HG02973 (cell line): Measurements from ENCODE around the gene SERINC5.
"Not testable (repeated sequence)": the region's sequence is repeated elsewhere in the genome, so short reads cannot be mapped to it uniquely, and the experiment has no call there.

Experiments
- ATAC-seq: cut with Tn5 transposase; IDR thresholded peaks from one replicate; pipeline ENCODE4 v1.9.1; 2021; ENCODE audit warnings: moderate library complexity; ENCODE audit not compliant: unreplicated experiment

Gene SERINC5

DNA sequence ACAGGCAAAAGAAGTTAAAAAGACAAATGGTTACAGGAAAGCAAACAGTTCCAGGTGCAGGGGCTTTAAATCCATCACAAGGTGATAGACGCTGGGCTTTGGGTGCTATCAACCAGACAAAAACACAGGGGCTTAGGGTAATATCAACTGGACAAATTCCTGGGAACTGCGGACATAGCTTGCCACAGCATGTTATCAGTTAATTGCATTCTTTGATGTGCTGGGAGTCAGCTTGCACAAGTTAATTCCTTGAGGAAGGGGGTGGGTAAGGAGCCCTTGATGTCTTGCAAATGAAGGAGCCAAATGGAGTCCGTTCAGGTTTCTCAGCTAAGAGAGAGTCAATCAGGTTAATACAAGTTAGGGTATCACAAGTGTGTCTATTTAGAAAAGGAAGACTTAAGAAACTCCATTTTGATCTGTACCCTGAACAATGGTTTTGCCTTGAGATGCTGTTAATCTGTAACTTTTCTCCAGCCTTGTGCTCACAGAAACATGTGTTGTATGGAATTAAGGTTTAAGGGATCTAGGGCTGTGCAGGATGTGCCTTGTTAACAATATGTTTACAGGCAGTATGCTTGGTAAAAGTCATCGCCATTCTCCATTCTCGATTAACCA is 144.4 kb downstream of the SERINC5 start:
- ATAC-seq, result not testable (repeated sequence)

DNA sequence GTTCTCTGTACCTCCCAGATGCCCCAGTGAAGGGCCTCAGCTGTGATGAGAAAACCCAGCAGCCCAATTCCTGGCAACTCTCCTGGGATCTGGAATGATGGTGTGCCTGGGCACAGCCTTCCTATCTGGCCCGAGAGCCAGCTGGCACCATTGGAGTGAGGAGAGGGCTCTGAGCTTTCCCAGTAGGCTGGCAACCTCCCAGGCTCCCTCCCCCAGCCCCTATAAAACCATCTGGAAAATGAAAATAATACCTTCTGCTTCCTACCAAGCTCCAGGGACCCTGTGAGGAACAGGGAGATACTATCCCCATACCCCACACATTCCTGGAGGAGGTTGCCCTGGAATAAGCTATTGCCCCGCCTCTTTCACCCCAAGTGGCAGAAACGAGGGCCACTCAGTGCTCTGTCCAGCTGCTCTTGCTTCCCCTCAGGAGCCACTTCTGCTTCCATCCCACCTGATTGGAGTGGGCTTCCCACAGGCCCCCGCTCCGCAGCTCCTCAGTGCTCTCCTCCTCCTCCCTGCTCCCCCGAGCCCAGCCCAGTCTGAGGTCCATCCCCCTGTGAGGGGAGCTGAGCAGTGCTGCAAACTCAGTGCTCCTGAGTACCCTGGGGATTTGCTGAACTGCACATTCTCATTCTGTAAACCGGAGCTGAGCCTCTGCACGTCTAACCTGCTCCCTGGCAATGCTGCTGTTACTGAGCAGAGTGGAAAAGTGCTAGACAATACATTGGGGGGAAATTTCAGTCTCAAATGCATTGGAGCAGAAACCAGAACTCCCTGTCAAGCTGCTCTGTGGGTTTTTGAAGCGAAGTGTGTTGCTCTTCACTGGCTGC is 146.0 kb downstream of the SERINC5 start:
- no peak for ATAC-seq

DNA sequence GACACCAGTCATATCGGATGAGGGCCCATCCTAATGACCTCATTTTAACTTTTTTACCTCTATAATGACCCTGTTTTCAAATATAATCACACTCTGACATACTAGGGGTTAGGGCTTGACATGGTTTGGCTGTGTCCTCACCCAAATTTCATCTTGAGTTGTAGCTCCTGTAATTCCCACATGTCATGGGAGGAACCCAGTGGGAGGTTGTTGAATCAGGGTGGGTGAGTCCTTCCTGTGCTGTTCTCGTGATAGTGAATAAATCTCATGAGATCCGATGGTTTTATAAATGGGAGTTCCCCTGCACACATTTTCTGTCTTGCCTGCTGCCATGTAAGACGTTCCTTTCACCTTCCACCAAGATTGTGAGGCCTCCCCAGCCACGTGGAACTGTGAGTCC is 148.9 kb downstream of the SERINC5 start:
- no peak for ATAC-seq

- ATAC-seq, result no peak
These were observed 150.0 kb downstream of the SERINC5 start for GRCh38 chr5:80105698-80106439.

- no peak for ATAC-seq
These were observed 152.5 kb downstream of the SERINC5 start for GRCh38 chr5:80103371-80103770.

DNA sequence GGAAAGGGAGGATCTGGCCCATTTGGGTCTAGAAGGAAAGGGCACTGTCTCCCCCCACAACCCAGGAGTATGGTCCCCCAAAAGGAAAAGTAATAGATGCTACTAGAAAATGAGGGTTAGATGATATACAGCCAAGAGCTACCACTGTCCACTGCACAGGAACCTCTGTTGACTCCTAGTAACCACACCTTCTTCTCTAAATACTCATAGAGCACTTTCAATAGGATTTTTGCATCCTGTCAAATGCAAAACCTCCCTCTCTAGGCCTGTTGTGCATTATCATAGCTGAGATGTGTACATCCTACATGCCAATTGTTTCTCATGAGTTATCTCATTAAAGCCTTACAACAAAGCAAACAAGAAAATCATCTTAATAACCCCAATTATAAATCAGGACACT is 153.9 kb downstream of the SERINC5 start:
- no peak for ATAC-seq

GRCh38 chr5:80097451-80097850 is 158.4 kb downstream of the SERINC5 start:
- no peak for ATAC-seq

DNA sequence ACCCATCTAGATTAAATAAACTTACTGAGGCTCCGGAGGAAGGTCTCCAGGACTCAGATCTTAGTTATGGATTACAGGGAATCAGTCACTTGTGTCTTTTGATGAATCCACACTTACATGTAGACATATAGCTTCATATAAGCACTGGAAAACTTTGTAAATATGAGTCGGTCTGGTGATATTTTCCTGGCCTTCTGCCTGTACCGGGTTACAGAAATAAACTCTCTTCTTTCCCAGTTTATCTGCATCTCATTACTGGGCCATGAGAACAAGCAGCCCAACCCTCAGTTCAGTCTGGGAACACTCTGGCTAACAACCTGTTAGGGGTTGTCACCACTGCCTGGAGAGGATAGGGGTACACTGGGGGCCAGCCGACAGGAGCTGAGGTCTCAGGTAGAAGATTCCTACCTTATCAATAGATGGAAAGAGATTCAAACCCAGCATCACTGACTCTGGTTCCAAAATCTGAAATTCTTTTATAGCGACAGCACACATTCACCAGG is 161.6 kb downstream of the SERINC5 start:
- ATAC-seq, result no peak

DNA sequence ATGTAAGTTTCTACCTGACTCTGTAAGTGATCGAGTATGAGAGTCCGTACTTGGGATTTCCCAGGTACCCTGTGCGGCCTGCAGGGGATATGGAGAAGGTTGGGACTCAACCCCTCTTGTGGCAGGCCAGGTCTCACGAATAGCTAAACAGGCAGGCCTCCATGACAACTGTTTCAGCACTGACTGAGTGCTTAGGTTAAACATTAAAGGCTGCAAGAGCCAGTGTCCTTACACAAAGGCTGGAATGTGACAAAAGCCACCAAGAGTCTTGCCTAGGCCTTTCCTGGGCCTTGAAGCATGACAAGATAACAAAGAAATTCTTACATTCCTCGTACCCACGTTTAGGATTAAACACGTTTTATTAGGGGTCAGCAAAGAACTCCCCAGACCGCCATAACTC is 162.1 kb downstream of the SERINC5 start:
- ATAC-seq, result no peak

DNA sequence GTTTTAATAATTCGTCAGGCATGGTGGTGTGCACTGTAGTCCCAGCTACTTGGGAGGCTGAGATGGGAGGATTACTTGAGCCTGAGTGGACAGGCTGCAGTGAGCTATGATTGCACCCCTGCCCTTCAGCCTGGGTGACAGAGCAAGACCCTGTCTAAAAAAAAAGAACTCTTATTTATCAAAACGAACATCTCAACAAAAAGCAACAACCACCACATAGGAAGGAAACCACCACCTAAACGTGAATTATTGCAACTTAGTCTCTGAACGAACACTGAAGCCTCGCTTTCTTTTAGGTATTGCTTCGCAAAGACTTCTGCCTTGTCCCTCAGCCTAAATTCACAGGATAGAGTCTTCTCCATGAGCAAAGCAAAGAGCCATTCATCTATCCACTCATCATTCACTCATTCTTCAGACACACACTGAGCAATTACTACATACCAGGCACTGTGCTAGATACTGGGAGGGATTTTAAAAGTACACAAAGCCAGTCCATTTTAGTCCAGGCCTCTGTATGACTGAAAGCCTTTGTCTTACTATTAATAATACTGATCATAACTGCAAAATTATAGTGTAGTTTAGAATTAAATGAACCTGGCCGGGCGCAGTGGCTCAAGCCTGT is 163.3 kb downstream of the SERINC5 start:
- ATAC-seq, result no peak

- not testable (repeated sequence) for ATAC-seq
These were observed 164.1 kb downstream of the SERINC5 start for GRCh38 chr5:80091792-80092192.

DNA sequence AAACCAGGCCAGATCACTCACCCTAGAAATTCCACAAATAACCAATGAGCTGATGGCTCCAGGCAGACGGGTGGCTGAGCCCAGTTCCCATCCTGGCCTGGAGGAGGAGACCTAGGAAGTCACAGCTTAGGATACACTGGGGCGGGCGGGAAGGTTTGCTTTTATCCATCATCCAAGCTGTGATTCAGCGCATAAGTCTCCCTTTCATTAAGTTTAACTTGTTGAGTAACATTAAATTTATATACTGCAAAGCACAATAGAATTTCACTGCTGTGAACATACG is 165.0 kb downstream of the SERINC5 start:
- ATAC-seq, result no peak

- ATAC-seq, result no peak
These were observed 172.6 kb downstream of the SERINC5 start for GRCh38 chr5:80083101-80083890.

GRCh38 chr5:80082731-80083100 is 173.1 kb downstream of the SERINC5 start:
- no peak for ATAC-seq

DNA sequence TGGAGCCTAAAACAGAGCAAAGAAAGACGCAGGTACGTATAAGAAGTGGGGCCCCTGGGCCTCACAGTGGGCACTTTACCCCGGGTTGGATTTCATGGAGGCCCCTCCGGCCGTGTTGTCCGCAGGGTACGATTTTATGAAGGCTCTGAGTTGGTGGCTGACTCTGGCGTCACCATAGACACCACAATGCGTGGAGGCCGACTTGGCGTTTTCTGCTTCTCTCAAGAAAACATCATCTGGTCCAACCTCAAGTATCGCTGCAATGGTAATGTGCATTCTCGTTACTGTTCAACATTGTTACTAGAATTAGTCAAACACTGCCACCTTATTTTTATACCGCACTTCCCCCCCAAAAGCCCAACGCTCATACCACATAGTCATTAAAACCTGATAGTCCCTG is 173.6 kb downstream of the SERINC5 start:
- ATAC-seq, result no peak

DNA sequence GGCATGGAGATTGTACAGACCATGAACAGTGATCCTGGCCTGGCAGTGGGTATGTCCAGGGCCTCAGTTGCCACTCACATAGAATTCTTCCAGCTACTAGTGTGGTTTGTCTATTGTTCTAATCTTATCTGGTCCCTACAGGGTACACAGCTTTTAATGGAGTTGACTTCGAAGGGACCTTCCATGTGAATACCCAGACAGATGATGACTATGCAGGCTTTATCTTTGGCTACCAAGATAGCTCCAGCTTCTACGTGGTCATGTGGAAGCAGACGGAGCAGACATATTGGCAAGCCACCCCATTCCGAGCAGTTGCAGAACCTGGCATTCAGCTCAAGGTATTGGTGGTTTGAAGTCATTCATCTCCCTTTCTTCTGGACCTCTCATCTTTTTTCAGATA is 176.9 kb downstream of the SERINC5 start:
- no peak for ATAC-seq

DNA sequence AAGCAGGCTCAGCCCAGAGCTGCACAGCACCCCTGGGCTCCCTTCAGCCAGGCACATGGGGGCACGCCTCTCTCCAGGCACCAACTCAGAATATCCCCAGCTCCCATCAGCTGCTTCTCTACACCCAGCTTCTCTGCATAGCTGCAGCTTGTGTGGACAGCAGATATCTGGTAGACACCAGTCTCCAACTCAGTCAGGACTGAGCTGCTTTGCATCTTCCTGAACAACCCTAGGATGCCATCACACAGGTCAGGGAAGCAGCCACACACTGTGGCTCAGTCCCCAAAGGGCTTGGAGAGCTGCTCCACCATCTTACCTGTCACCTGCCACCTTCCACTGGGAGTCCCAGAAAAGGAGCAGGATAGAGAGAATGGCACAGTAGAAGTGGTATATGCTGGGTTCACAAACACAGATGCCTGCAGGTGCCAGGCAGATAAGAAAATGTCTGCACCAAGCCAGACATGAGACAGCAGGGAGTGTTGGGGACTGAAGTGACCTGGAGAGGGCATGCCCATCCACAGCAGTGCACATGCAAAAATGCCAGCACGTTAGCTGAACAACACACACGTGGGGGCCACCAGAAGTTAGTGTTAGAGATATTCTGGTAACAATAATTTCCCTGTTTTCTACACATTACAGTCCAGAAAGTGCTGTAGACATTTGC is 178.7 kb downstream of the SERINC5 start:
- ATAC-seq, result no peak

DNA sequence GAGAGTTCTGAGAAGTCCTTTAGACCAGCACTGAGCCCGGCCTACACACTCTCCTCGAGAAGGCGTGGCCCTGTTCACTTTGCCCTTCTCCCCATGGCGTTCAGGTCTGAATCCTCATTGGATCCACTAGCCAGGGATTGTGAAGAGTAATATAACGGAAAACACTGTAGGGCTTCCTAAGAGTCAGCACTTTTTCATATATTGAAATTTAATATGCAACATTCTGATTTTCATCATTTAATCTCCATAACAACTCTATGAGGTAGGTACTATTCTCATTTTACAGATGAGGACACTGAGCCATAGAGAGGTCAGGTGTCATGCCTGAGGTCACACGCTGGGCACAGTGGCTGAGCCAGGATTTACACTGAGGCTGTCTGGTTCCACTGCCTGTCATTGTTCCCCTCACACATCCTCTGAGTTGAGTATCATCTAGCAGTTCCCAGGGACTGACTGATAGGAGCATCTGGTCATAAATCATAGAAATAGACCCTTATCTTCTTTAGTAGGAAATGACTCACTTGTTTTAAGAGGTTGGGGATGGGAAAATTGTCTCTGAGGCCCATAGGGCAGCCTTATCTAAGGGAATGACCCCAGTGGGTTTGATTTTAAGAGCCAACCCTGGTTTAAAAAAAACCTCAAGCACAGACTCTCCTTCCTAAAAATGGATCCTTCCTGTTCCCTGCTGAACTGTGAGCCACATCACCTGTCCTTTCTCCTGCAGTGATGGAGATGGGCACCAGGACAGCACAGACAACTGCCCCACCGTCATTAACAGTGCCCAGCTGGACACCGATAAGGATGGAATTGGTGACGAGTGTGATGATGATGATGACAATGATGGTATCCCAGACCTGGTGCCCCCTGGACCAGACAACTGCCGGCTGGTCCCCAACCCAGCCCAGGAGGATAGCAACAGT is 179.5 kb downstream of the SERINC5 start:
- no peak for ATAC-seq
